Stimulated activated CD4-positive, alpha-beta T cell treated with anti-CD3 and anti-CD28 coated beads, Interleukin-2, amount 100 ng/mL, for 4 hours (primary cell): Measurements from ENCODE around the gene SIRPG.
A peak's percentile ranks its signal among the peaks of the same experiment; 100 is the strongest.
"Not testable (repeated sequence)": the region's sequence is repeated elsewhere in the genome, so short reads cannot be mapped to it uniquely, and the experiment has no call there.

ENCODE experiments used
- DNase-seq: peaks from one replicate; pipeline ENCODE4 v3.0.0-alpha.2; 2020; ENCODE audit warnings: low read depth

SIRPG gene

GRCh38 chr20:1671891-1672669, 14.5 kb upstream of the SIRPG start:
- DNase-seq = no peak

GRCh38 chr20:1669304-1669703, 11.7 kb upstream of the SIRPG start:
- no peak for DNase-seq

GRCh38 chr20:1667502-1668085, 10.0 kb upstream of the SIRPG start:
- DNase-seq = no peak

- DNase-seq = no peak
Observed at GRCh38 chr20:1666802-1667201, 9.2 kb upstream of the SIRPG start.

GRCh38 chr20:1665345-1665744, 7.8 kb upstream of the SIRPG start:
- no peak for DNase-seq

- DNase-seq = peak; percentile 54
Observed at GRCh38 chr20:1664911-1665310, 7.3 kb upstream of the SIRPG start.

- DNase-seq = no peak
Observed at GRCh38 chr20:1663917-1664316, 6.3 kb upstream of the SIRPG start.

- DNase-seq = no peak
Observed at GRCh38 chr20:1661542-1662299, 4.1 kb upstream of the SIRPG start.

GRCh38 chr20:1660246-1660645, 2.7 kb upstream of the SIRPG start:
- DNase-seq = no peak

- DNase-seq = no peak
Observed at GRCh38 chr20:1656844-1657243, 735 bp downstream of the SIRPG start.

GRCh38 chr20:1654996-1655395, 2.6 kb downstream of the SIRPG start:
- no peak for DNase-seq

- no peak for DNase-seq
Observed at GRCh38 chr20:1652960-1653359, 4.6 kb downstream of the SIRPG start.

- no peak for DNase-seq
Observed at GRCh38 chr20:1652104-1652503, 5.5 kb downstream of the SIRPG start.

- no peak for DNase-seq
Observed at GRCh38 chr20:1651268-1652058, 6.1 kb downstream of the SIRPG start.

- DNase-seq = no peak
Observed at GRCh38 chr20:1648101-1648500, 9.5 kb downstream of the SIRPG start.

- no peak for DNase-seq
Observed at GRCh38 chr20:1646975-1647431, 10.6 kb downstream of the SIRPG start.

GRCh38 chr20:1644101-1644962, 13.2 kb downstream of the SIRPG start:
- no peak for DNase-seq

- not testable (repeated sequence) for DNase-seq
Observed at GRCh38 chr20:1638643-1639042, 18.9 kb downstream of the SIRPG start.

- DNase-seq = no peak
Observed at GRCh38 chr20:1637755-1638154, 19.8 kb downstream of the SIRPG start.

- DNase-seq = no peak
Observed at GRCh38 chr20:1637226-1637625, 20.4 kb downstream of the SIRPG start.

GRCh38 chr20:1636621-1637020, 21.0 kb downstream of the SIRPG start:
- no peak for DNase-seq
